DOHH2 (cell line): Measurements from ENCODE around the gene DPP7.

Source experiments
- CTCF ChIP-seq: fragments of 200-600 bp; sonication (generic); IDR thresholded peaks from one replicate; pipeline ENCODE4 v1.5.1; 2014; ENCODE audit warnings: antibody characterized with exemption, mild to moderate bottlenecking, low read depth, low read length; ENCODE audit not compliant: poor library complexity, severe bottlenecking
- EZH2phosphoT487 ChIP-seq: fragments of 200-600 bp; sonication (generic); IDR thresholded peaks from 2 replicates; pipeline ENCODE4 v1.6.1; 2017; ENCODE audit warnings: borderline replicate concordance, mild to moderate bottlenecking, antibody characterized with exemption, low read length, moderate library complexity, mixed read lengths

GRCh38 chr9:137115394-137116026 is 977 bp upstream of the DPP7 start:
- TF ChIP-seq CTCF = peak; percentile 12
- no peak for TF ChIP-seq EZH2phosphoT487
